SH-SY5Y (cell line): Measurements from ENCODE around the gene MAPK8IP2.

Experiments
- GATA2 ChIP-seq: IDR thresholded peaks from 2 replicates; pipeline ENCODE4 v1.6.1; 2011; ENCODE audit warnings: mild to moderate bottlenecking, low read depth, low read length
- GATA3 ChIP-seq: IDR thresholded peaks from 2 replicates; pipeline ENCODE4 v1.6.1; 2011; ENCODE audit warnings: low read depth, mild to moderate bottlenecking, low read length, moderate library complexity

- TF ChIP-seq GATA2 = no peak
- no peak for TF ChIP-seq GATA3
Measured at GRCh38 chr22:50556703-50557102, 43.9 kb upstream of the MAPK8IP2 start.
